Fibroblast of peridontal ligament (primary cell): ENCODE measurements around the gene PIERCE2.
"Not testable (repeated sequence)": the region's sequence is repeated elsewhere in the genome, so short reads cannot be mapped to it uniquely, and the experiment has no call there.

ENCODE experiments used
- DNase-seq: peaks from one replicate; pipeline ENCODE4 v3.0.0-alpha.2; 2010; ENCODE audit errors: extremely low read depth

Gene PIERCE2

GRCh38 chr15:55408012-55408928 is at the start of gene PIERCE2, which contains the start of gene CCPG1:
TSS of gene PIERCE2 (plus strand) at chr15:55408495. CDS start at chr15:55408769, 274 bp downstream.
TSS of gene CCPG1 (minus strand) at chr15:55408359. CDS start at chr15:55389424, 18,935 bp downstream.
- peak; percentile 96 for DNase-seq

GRCh38 chr15:55360256-55360655 is 48.0 kb upstream of the PIERCE2 start:
- peak; percentile 62 for DNase-seq

- DNase-seq, result no peak
Measured at GRCh38 chr15:55361048-55361447, 47.2 kb upstream of the PIERCE2 start.

- no peak for DNase-seq
Measured at GRCh38 chr15:55362641-55363040, 45.7 kb upstream of the PIERCE2 start.

- no peak for DNase-seq
Measured at GRCh38 chr15:55366981-55367380, 41.3 kb upstream of the PIERCE2 start.

- DNase-seq, result no peak
Measured at GRCh38 chr15:55372701-55373440, 35.4 kb upstream of the PIERCE2 start.

GRCh38 chr15:55379095-55379494 is 29.2 kb upstream of the PIERCE2 start:
- DNase-seq, result no peak

GRCh38 chr15:55381595-55381994 is 26.7 kb upstream of the PIERCE2 start:
- DNase-seq, result no peak

- DNase-seq, result no peak
Measured at GRCh38 chr15:55383687-55384086, 24.6 kb upstream of the PIERCE2 start.

GRCh38 chr15:55387027-55387426 is 21.3 kb upstream of the PIERCE2 start:
- no peak for DNase-seq

GRCh38 chr15:55389264-55389607 is 19.1 kb upstream of the PIERCE2 start:
- DNase-seq, result no peak

GRCh38 chr15:55394694-55395093 is 13.6 kb upstream of the PIERCE2 start:
- no peak for DNase-seq

GRCh38 chr15:55398243-55398642 is 10.1 kb upstream of the PIERCE2 start:
- no peak for DNase-seq

- DNase-seq, result not testable (repeated sequence)
Measured at GRCh38 chr15:55400050-55400449, 8.2 kb upstream of the PIERCE2 start.

GRCh38 chr15:55401786-55402246 is 6.5 kb upstream of the PIERCE2 start:
- no peak for DNase-seq

GRCh38 chr15:55402707-55403106 is 5.6 kb upstream of the PIERCE2 start:
- DNase-seq, result peak; percentile 66

- DNase-seq, result peak; percentile 78
Measured at GRCh38 chr15:55403531-55403930, 4.8 kb upstream of the PIERCE2 start.

GRCh38 chr15:55407498-55408011 is 740 bp upstream of the PIERCE2 start:
- DNase-seq, result peak; percentile 65

- DNase-seq, result not testable (repeated sequence)
Measured at GRCh38 chr15:55408976-55409375, 681 bp downstream of the PIERCE2 start.

GRCh38 chr15:55417678-55418077 is 9.4 kb downstream of the PIERCE2 start:
- not testable (repeated sequence) for DNase-seq

GRCh38 chr15:55420171-55420866 is 12.0 kb downstream of the PIERCE2 start:
- DNase-seq, result no peak

- DNase-seq, result no peak
Measured at GRCh38 chr15:55422089-55422488, 13.8 kb downstream of the PIERCE2 start.
